ENCODE data around the gene ENG.
"Not testable (repeated sequence)": the region's sequence is repeated elsewhere in the genome, so short reads cannot be mapped to it uniquely, and the experiment has no call there.

Gene ENG

GRCh38 chr9:127793093-127793708, 61.3 kb downstream of the ENG start:
- no peak for DNase-seq (ENCODE audit: low read depth)

- DNase-seq (ENCODE audit: low read depth), result no peak
Measured at GRCh38 chr9:127792417-127793031, 61.9 kb downstream of the ENG start.

- DNase-seq (ENCODE audit: low read depth), result no peak
Measured at GRCh38 chr9:127791085-127791484, 63.4 kb downstream of the ENG start.

GRCh38 chr9:127790094-127790855, 64.2 kb downstream of the ENG start:
- no peak for DNase-seq (ENCODE audit: low read depth)

GRCh38 chr9:127789179-127789578, 65.3 kb downstream of the ENG start:
- DNase-seq (ENCODE audit: low read depth), result no peak

GRCh38 chr9:127788337-127789011, 66.0 kb downstream of the ENG start:
- DNase-seq (ENCODE audit: low read depth), result no peak

GRCh38 chr9:127786773-127787104, 67.7 kb downstream of the ENG start:
- DNase-seq (ENCODE audit: low read depth), result no peak

GRCh38 chr9:127785933-127786772, 68.3 kb downstream of the ENG start, which contains the start of gene CDK9:
Gene CDK9, plus strand, starts transcription at chr9:127786034. Its CDS starts 115 bp downstream, at chr9:127786149.
- peak; percentile 30 for DNase-seq (ENCODE audit: low read depth)

- DNase-seq (ENCODE audit: low read depth), result peak; percentile 19
Measured at GRCh38 chr9:127785023-127785932, 69.2 kb downstream of the ENG start.

- no peak for DNase-seq (ENCODE audit: low read depth)
Measured at GRCh38 chr9:127783111-127784008, 71.1 kb downstream of the ENG start.

- no peak for DNase-seq (ENCODE audit: low read depth)
Measured at GRCh38 chr9:127781806-127782205, 72.7 kb downstream of the ENG start.

GRCh38 chr9:127780909-127781308, 73.5 kb downstream of the ENG start:
- not testable (repeated sequence) for DNase-seq (ENCODE audit: low read depth)

- no peak for DNase-seq (ENCODE audit: low read depth)
Measured at GRCh38 chr9:127780126-127780885, 74.2 kb downstream of the ENG start.

GRCh38 chr9:127779136-127779981, 75.1 kb downstream of the ENG start:
- no peak for DNase-seq (ENCODE audit: low read depth)

- no peak for DNase-seq (ENCODE audit: low read depth)
Measured at GRCh38 chr9:127778280-127779135, 76.0 kb downstream of the ENG start, which contains the start of gene SH2D3C. Gene SH2D3C, minus strand, starts transcription at chr9:127778666. Its CDS starts 39 bp downstream, at chr9:127778627.

GRCh38 chr9:127777368-127777980, 77.0 kb downstream of the ENG start:
- no peak for DNase-seq (ENCODE audit: low read depth)
